GM23248 (cell line): Measurements from ENCODE around the gene SYNE3.

Experiments
- EZH2 ChIP-seq: fragments of 200-600 bp; sonication (generic); IDR thresholded peaks from 2 replicates; pipeline ENCODE4 v1.6.1; 2018; ENCODE audit warnings: antibody characterized with exemption, mild to moderate bottlenecking; ENCODE audit not compliant: insufficient read depth, poor library complexity, severe bottlenecking
- EZH2phosphoT487 ChIP-seq: fragments of 200-600 bp; sonication (generic); IDR thresholded peaks from 2 replicates; pipeline ENCODE4 v1.6.1; 2018; ENCODE audit warnings: antibody characterized with exemption, moderate library complexity, mild to moderate bottlenecking, low read depth; ENCODE audit not compliant: insufficient read depth

GRCh38 chr14:95502381-95502950, 14.0 kb downstream of the SYNE3 start:
- TF ChIP-seq EZH2 (no peak), EZH2phosphoT487 (no peak)
